Type B pancreatic cell (in vitro differentiated cells): ENCODE results near the gene ZNF169. TPM values are rescaled to one million over a fixed set of nuclear protein-coding genes. Genes with fewer than 3 reads are reported as not detected.

Experiments
- DNase-seq: peaks from one replicate; pipeline ENCODE4 v3.0.0; 2021; ENCODE audit warnings: mixed read lengths; ENCODE audit not compliant: unreplicated experiment; ENCODE audit errors: extremely low spot score
- H3K27ac Mint-ChIP-seq: 2 replicates; pipeline ENCODE4 v1.8.0; 2021; ENCODE audit warnings: mild to moderate bottlenecking, mixed read lengths
- H3K27me3 Mint-ChIP-seq: 2 replicates; pipeline ENCODE4 v1.8.0; 2021; ENCODE audit warnings: mixed read lengths
- H3K36me3 Mint-ChIP-seq: 2 replicates; pipeline ENCODE4 v1.8.0; 2021; ENCODE audit warnings: mixed read lengths
- H3K4me1 Mint-ChIP-seq: one replicate; pipeline ENCODE4 v1.8.0; 2021; ENCODE audit warnings: mixed read lengths; ENCODE audit not compliant: unreplicated experiment
- H3K4me3 Mint-ChIP-seq: 2 replicates; pipeline ENCODE4 v1.8.0; 2021; ENCODE audit warnings: mild to moderate bottlenecking, mixed read lengths
- H3K9me3 Mint-ChIP-seq: 2 replicates; pipeline ENCODE4 v1.8.0; 2021; ENCODE audit warnings: mixed read lengths
- CTCF ChIP-seq: fragments of 200-600 bp; sonication (generic); conservative IDR thresholded peaks from 2 replicates; pipeline ENCODE4 v1.5.0; 2021; ENCODE audit warnings: antibody characterized with exemption, mild to moderate bottlenecking
- total RNA-seq: library from RNA; stranded (reverse); gene quantifications from 2 replicates; pipeline ENCODE4 v1.2.1, GENCODE V29; 2021; ENCODE audit warnings: low replicate concordance

ZNF169 gene
- total RNA-seq, 1 donor from 2014 or later, result 6.6 TPM

GRCh38 chr9:94280409-94280989, 21.4 kb downstream of the ZNF169 start:
- no peaks in the 10 kb centered on the region for H3K27me3 Mint-ChIP-seq
- peaks cover 45% of the 10 kb centered on the region for H3K36me3 Mint-ChIP-seq
- H3K9me3 Mint-ChIP-seq, result peaks cover 9% of the 10 kb centered on the region
- no peak for DNase-seq
- TF ChIP-seq CTCF, result no peak
- H3K27ac Mint-ChIP-seq, result no peak overlapping the region
- no peak overlapping the region for H3K4me3 Mint-ChIP-seq
- no peaks in the 10 kb centered on the region for H3K4me1 Mint-ChIP-seq

- H3K36me3 Mint-ChIP-seq, result peaks cover 45% of the 10 kb centered on the region
- peaks cover 9% of the 10 kb centered on the region for H3K9me3 Mint-ChIP-seq
- no peaks in the 10 kb centered on the region for H3K4me1 Mint-ChIP-seq
- no peaks in the 10 kb centered on the region for H3K27me3 Mint-ChIP-seq
- DNase-seq, result no peak
- no peak for TF ChIP-seq CTCF
- H3K4me3 Mint-ChIP-seq, result no peak overlapping the region
- H3K27ac Mint-ChIP-seq, result no peak overlapping the region
Measured at GRCh38 chr9:94281101-94281500, 22.0 kb downstream of the ZNF169 start.

- H3K4me1 Mint-ChIP-seq, result peaks cover 6% of the 10 kb centered on the region
- no peaks in the 10 kb centered on the region for H3K9me3 Mint-ChIP-seq
- DNase-seq, result no peak
- no peak overlapping the region for H3K27ac Mint-ChIP-seq
- H3K4me3 Mint-ChIP-seq, result no peak overlapping the region
- peaks cover 38% of the 10 kb centered on the region for H3K36me3 Mint-ChIP-seq
- H3K27me3 Mint-ChIP-seq, result no peaks in the 10 kb centered on the region
- no peak for TF ChIP-seq CTCF
Measured at GRCh38 chr9:94286116-94286515, 27.0 kb downstream of the ZNF169 start.

- H3K4me3 Mint-ChIP-seq, result no peak overlapping the region
- no peak for TF ChIP-seq CTCF
- H3K4me1 Mint-ChIP-seq, result peaks cover 9% of the 10 kb centered on the region
- no peak overlapping the region for H3K27ac Mint-ChIP-seq
- no peaks in the 10 kb centered on the region for H3K9me3 Mint-ChIP-seq
- no peaks in the 10 kb centered on the region for H3K27me3 Mint-ChIP-seq
- no peak for DNase-seq
- H3K36me3 Mint-ChIP-seq, result peaks cover 40% of the 10 kb centered on the region
Measured at GRCh38 chr9:94287877-94288513, 28.9 kb downstream of the ZNF169 start.

- Mint-ChIP-seq H3K36me3 (peaks cover 45% of the 10 kb centered on the region), H3K27me3 (no peaks in the 10 kb centered on the region), H3K4me1 (peaks cover 9% of the 10 kb centered on the region), H3K27ac (no peak overlapping the region), H3K9me3 (no peaks in the 10 kb centered on the region), H3K4me3 (no peak overlapping the region)
- DNase-seq, result no peak
- TF ChIP-seq CTCF, result no peak
Measured at GRCh38 chr9:94289691-94290090, 30.6 kb downstream of the ZNF169 start.
